Neutrophil (primary cell): ENCODE measurements around the gene KRT38.

Source experiments
- H3K27ac ChIP-seq: fragments of 200-600 bp; sonication (generic); 2 replicates; pipeline ENCODE4 v1.5.1; 2016; ENCODE audit warnings: mild to moderate bottlenecking, moderate library complexity
- H3K27me3 ChIP-seq: fragments of 200-600 bp; sonication (generic); 2 replicates; pipeline ENCODE4 v1.6.0; 2016; ENCODE audit warnings: mild to moderate bottlenecking
- H3K36me3 ChIP-seq: fragments of 200-600 bp; sonication (generic); 2 replicates; pipeline ENCODE4 v1.5.1; 2017
- H3K4me1 ChIP-seq, 2 experiments: fragments of 200-600 bp in 1 of 2; sonication (generic) in 1 of 2; 1 replicate in 1 of 2; 2 replicates in 1 of 2; pipeline versions ENCODE4 v1.5.1 to v1.6.1; 2013 to 2016; ENCODE audit warnings: low read depth in 1 of 2, low read length in 1 of 2, mild to moderate bottlenecking in 1 of 2, moderate library complexity in 1 of 2; ENCODE audit not compliant: control insufficient read depth in 1 of 2, insufficient read depth in 1 of 2
- H3K4me3 ChIP-seq, 2 experiments: fragments of 200-600 bp in 1 of 2; sonication (generic) in 1 of 2; 1 replicate in 1 of 2; 2 replicates in 1 of 2; pipeline ENCODE4 v1.5.1; 2013 to 2016; ENCODE audit warnings: low read depth in 1 of 2, low read length in 1 of 2, mild to moderate bottlenecking in 1 of 2, moderate library complexity in 1 of 2
- H3K9me3 ChIP-seq: fragments of 200-600 bp; sonication (generic); 2 replicates; pipeline ENCODE4 v1.5.1; 2016
- TF ChIP-seq, protein P1 (sequence below): fragments of 200-600 bp; sonication (generic); IDR thresholded peaks from 2 replicates; pipeline ENCODE4 v1.5.1; 2016; ENCODE audit warnings: antibody characterized with exemption

The KRT38 gene

DNA sequence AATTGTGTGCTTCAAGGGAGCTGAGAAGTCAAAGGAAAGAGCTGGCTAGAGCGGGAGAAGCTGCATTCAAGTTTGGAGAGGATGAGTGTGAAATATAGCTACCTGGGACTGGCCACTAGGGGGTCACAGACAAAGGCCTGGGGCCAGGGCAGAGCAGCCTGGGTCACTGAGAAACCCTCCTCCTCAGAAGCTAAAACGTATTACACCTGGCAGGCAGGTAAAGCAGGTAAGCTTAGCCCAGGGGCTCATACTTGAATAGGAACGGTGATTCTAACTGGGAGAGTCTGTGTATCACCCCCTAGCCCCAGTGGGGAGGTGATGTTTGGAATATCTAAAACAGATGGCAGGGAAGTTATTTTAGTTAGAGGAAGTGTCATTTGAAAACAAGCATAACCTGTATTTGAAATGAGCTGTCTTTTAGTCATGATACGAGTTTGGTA is 23.2 kb downstream of the KRT38 start:
- H3K27ac ChIP-seq = no peak overlapping the region

DNA sequence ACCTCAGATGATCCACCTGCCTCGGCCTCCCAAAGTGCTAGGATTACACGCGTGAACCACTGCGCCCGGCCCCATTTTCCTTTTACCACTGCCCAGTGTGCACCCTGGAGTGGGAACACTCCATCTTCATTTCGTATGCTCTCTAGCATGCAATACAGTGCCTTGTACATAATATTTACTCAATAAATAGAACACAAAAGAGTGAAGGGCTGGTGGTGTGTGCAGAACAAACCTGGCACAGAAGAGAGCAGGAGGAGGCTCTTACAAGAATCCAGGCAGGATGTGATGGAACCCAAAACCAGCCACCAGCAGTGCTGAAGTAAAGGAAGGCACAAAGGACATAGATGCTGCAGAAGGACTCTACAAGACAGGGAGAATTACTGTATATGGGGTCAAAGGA is 23.7 kb downstream of the KRT38 start:
- Histone ChIP-seq H3K27me3 (peaks cover 19% of the 10 kb centered on the region), H3K9me3 (no peaks in the 10 kb centered on the region), H3K36me3 (no peaks in the 10 kb centered on the region), H3K4me3 (no peak overlapping the region), H3K27ac (no peak overlapping the region), H3K4me1 (no peaks in the 10 kb centered on the region)
- TF ChIP-seq, protein P1, sequence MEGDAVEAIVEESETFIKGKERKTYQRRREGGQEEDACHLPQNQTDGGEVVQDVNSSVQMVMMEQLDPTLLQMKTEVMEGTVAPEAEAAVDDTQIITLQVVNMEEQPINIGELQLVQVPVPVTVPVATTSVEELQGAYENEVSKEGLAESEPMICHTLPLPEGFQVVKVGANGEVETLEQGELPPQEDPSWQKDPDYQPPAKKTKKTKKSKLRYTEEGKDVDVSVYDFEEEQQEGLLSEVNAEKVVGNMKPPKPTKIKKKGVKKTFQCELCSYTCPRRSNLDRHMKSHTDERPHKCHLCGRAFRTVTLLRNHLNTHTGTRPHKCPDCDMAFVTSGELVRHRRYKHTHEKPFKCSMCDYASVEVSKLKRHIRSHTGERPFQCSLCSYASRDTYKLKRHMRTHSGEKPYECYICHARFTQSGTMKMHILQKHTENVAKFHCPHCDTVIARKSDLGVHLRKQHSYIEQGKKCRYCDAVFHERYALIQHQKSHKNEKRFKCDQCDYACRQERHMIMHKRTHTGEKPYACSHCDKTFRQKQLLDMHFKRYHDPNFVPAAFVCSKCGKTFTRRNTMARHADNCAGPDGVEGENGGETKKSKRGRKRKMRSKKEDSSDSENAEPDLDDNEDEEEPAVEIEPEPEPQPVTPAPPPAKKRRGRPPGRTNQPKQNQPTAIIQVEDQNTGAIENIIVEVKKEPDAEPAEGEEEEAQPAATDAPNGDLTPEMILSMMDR = no peak

More for the DNA sequence above, 23.2 kb downstream of the KRT38 start:
- H3K4me1 ChIP-seq = no peaks in the 10 kb centered on the region
- no peaks in the 10 kb centered on the region for H3K36me3 ChIP-seq
- peaks cover 20% of the 10 kb centered on the region for H3K27me3 ChIP-seq
- H3K4me3 ChIP-seq = no peak overlapping the region
- TF ChIP-seq, protein P1 = no peak
- no peaks in the 10 kb centered on the region for H3K9me3 ChIP-seq

DNA sequence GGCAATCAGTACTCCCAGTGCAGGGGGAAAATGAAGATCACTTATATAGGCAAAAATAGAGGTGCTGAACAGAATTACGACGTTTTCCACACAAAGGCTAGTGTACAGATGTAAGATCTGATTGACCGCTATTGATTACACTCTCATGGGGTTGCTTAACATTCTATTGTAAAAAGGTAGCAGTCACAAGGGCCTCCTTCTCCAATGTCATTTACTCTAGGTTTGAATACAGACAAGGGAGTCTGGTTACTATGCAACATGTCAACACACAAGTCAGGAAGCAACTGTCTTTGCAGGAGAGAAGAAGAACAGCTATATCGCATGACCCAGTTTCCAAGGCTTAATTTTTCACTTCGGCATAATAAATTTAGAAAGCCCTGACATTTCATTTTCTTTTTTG is 24.3 kb downstream of the KRT38 start:
- Histone ChIP-seq H3K27me3 (peaks cover 17% of the 10 kb centered on the region), H3K4me1 (no peaks in the 10 kb centered on the region), H3K9me3 (no peaks in the 10 kb centered on the region), H3K27ac (no peak overlapping the region), H3K36me3 (no peaks in the 10 kb centered on the region), H3K4me3 (no peak overlapping the region)
- TF ChIP-seq, protein P1 = no peak

DNA sequence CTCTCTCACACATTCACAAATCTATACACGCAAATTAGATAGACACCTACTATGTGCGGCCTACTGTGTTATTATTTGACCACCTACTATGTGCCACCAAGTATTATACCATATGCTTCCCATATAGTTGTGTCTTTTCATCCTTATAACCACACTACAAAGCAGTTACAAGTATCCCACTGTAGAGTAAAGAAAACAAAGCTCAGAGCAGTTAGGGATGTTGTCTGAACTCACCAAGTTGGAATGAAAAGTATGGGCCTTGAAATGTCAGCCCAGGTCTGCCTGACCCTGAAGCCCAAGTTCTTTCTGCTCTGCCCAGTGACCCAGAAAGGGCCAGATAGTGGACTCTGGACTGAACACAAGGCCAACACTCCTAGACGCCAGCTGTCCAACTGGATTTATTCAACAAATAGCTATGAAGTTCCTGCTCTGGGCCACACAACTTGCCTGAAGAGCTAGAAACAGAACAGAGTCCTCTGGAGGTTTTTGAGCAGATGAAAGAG is 24.9 kb downstream of the KRT38 start:
- Histone ChIP-seq H3K9me3 (no peaks in the 10 kb centered on the region), H3K36me3 (no peaks in the 10 kb centered on the region), H3K27me3 (peaks cover 15% of the 10 kb centered on the region), H3K4me3 (no peak overlapping the region), H3K27ac (no peak overlapping the region), H3K4me1 (no peaks in the 10 kb centered on the region)
- TF ChIP-seq, protein P1 = no peak

DNA sequence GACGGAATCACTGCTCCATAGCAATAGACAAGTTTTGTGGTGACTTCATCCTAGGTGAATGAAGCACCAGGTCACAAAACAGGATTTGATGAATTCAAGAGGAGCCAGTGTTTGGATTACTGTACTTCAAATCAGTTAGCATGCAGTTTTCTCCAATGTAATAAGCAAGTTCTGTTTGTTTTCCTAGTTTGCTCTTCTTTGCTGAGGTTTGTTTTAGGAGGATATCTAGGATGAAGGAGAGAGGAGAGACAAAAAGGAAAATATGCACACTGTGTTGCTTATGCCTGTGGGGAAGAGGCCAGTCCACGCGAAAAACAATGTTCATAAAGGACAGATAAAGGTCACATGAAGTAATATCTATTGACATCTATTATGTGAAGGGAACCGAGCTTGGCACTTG is 25.4 kb downstream of the KRT38 start:
- Histone ChIP-seq H3K36me3 (no peaks in the 10 kb centered on the region), H3K27me3 (peaks cover 11% of the 10 kb centered on the region), H3K27ac (no peak overlapping the region), H3K4me3 (no peak overlapping the region), H3K4me1 (no peaks in the 10 kb centered on the region), H3K9me3 (no peaks in the 10 kb centered on the region)
- TF ChIP-seq, protein P1 = no peak

DNA sequence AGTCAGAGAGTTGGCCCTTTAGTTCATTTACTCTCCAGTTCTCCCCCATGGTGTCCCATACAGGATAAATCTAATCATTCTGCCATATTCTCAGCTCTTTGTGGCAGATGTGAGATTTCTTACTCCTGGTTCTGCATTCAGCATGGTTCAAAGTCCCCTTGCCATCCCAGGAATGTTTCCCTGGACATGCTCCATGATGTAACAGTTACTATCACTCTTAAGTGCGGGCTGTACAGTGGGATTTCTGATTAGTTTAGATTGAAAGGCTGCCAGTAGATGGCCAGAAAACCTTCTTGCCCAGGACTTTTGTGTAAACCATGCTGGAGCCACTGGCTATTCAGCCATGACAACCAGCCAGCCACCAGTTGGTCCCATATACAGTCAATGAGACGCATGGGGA is 26.8 kb downstream of the KRT38 start:
- no peaks in the 10 kb centered on the region for H3K36me3 ChIP-seq
- no peaks in the 10 kb centered on the region for H3K9me3 ChIP-seq
- H3K4me1 ChIP-seq = no peaks in the 10 kb centered on the region
- no peak overlapping the region for H3K4me3 ChIP-seq
- H3K27ac ChIP-seq = no peak overlapping the region
- TF ChIP-seq, protein P1 = no peak
- peaks cover 11% of the 10 kb centered on the region for H3K27me3 ChIP-seq
